GM19193 (cell line): ENCODE data around the gene IFITM2.

Experiments used
- POLR2A ChIP-seq: IDR thresholded peaks from 4 replicates; pipeline ENCODE4 v1.6.1; 2011; ENCODE audit not compliant: insufficient read depth, insufficient read length; ENCODE audit errors: extremely low read depth

Gene IFITM2

DNA sequence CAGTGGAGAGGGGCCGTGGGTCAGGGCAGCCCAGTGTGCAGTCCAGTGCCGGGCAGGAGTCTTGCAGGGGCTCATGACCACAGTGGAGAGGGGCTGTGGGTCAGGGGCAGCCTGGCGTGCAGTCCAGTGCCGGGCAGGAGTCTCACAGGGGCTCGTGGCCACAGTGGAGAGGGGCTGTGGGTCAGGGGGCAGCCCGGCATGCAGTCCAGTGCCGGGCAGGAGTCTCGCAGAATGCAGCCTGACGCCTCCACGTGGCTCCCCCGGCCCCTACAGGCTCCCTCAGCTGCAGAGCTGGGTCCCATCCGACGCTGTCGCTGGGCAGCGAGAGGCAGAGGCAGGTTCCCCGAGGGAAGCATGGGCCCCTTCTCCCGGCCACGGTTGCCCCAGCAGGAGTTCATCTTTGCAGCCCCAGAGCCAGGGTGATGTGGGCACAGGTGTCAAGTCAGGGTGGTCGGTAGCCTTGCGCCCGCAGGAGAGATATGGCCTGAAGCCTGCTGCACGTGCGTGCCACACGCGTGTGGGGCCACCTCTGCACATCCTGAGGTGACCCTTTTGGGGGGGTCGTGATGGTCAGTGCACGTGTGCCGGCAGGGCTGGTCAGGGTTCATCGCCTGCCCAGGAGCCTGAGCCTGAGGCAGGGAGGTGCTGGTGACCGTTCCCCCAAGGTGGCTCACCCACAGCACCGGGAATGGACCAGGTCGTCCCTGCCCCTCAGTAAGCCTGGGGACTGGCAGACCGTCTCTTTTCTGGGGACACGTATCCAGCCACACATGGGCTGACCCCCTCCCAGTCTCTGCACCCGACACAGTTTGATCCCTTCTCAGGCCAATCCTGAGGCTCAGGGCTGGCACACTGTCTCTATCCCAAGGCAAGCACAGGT is 11.2 kb upstream of the IFITM2 start:
- no peak for TF ChIP-seq POLR2A

DNA sequence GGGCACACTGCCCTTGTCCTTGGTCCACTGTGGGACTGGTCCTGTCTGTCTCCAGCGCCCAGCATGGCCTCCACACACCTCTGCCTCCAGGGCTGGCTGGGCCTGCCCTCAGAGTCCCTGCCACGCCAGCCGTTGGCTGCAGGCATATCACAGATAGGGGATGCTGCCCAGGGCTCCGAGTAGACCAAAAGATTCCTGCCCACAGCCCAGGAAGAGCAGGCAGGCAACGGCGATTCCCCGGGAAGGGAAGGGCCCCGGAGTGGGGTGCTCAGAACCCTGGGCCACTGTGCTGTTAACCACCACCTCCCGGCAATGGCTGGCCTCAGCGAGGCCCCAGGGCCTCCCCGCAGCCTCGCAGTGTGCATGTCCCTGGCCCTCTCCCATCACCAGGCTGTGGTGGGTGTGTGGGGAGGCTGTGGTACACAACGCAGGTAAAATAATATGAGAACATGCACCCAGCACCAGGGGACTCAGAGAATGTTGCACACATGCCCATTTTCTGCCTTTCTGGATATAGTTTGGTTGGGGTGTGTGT is 10.5 kb upstream of the IFITM2 start:
- no peak for TF ChIP-seq POLR2A

GRCh38 chr11:297586-298405 is 9.8 kb upstream of the IFITM2 start:
- TF ChIP-seq POLR2A = no peak

DNA sequence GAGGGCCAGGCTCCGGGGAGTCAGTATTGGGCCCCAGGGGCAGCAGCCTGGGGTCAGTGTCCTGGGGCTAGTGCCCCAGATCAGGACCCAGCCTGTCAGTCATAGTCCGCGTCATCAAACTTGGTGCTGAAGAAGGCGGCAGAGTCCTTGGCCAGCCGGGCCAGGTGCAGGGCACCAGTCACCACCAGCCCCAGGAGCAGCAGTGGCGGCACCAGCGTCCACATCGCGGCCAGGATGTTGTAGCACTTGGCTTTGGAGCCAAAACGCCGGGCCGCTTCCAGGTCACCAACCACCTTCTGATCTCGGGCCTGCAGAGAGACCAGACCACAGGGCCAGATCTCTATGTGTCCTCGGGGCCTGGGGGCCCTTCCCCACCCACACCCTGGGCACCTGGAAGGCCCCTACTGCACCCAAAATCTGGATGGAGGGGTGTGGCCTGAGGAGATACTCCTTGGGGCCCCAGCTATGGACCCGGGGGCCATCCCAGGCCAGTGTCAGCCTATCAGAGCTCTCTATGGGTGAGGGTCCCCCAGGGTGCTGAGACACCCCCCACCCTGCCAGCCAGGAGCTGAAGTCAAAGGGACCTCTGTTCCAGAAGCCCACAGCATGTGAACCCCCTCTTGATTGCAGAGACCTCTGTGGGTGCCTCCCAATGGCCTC is 9.1 kb upstream of the IFITM2 start:
- no peak for TF ChIP-seq POLR2A

GRCh38 chr11:299081-299891 is 8.3 kb upstream of the IFITM2 start, which contains the start of gene IFITM5:
Gene IFITM5, minus strand, starts transcription at chr11:299526. Its CDS starts 36 bp downstream, at chr11:299490.
- TF ChIP-seq POLR2A = no peak

- no peak for TF ChIP-seq POLR2A
These were observed 7.5 kb upstream of the IFITM2 start for GRCh38 chr11:299951-300735.

- TF ChIP-seq POLR2A = no peak
These were observed 4.3 kb upstream of the IFITM2 start for GRCh38 chr11:303363-303762.

- TF ChIP-seq POLR2A = no peak
These were observed 3.5 kb upstream of the IFITM2 start for GRCh38 chr11:304061-304506.

GRCh38 chr11:304915-305843 is 2.4 kb upstream of the IFITM2 start:
- TF ChIP-seq POLR2A = no peak

GRCh38 chr11:305844-306211 is 1.8 kb upstream of the IFITM2 start:
- TF ChIP-seq POLR2A = no peak

DNA sequence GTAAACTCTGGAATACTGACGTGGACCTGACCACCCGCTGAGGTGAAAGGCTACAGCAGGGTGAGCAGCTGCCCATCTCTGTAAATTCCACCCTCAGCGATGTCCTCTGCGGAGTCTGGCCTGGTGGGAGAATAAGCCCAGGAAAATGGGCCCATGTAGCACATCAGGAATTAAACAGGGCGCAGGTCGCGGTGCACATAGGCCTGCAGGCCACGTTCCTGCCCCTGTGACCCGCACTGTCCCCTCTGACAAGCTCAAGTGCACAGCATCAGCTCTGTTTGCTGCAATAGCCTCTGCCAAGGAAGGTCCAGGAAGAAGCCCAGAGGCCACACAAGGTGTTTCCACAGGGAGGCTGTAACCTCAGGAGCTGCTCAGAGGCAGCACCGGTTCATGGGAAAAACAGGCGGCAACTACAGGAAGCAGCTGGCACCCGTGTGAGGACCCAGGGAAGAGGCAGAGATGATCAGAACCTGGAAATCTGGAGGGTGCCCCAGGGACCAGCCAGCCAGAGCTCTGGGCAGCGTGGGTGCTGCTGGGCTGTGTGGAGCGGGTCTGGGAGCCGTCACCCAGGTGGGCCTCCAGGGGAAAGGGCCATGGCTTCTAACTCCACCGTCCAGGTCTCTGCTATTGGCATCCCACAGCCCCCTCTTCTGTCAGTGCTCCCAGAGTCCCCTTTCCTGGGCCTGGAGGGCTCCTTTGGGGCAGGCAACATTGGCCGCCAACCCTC is 808 bp upstream of the IFITM2 start:
- no peak for TF ChIP-seq POLR2A
